GM23338 (cell line): ENCODE measurements around the gene ECE1.

Experiments
- CREB1 ChIP-seq: fragments of 250-450 bp; sonication (Bioruptor Pico); IDR thresholded peaks from 2 replicates; pipeline ENCODE4 v1.5.0; 2020; ENCODE audit warnings: low read depth, mild to moderate bottlenecking, moderate library complexity
- CTCF ChIP-seq, 2 experiments: fragments of 200-600 bp in 1 of 2; sonication (generic) in 1 of 2; conservative IDR thresholded peaks; 2 replicates each; pipeline versions ENCODE4 v1.5.1 to v1.6.1; 2016 to 2017; ENCODE audit warnings: antibody characterized with exemption in 2 of 2, low read depth in 2 of 2, mild to moderate bottlenecking in 2 of 2, moderate library complexity in 1 of 2
- ETS1 ChIP-seq: IDR thresholded peaks from 2 replicates; pipeline ENCODE4 v1.6.1; 2016; ENCODE audit warnings: antibody characterized with exemption
- EZH2 ChIP-seq: fragments of 200-600 bp; sonication (generic); IDR thresholded peaks from one replicate; pipeline ENCODE4 v1.8.0; 2017; ENCODE audit warnings: antibody characterized with exemption, mild to moderate bottlenecking, low read depth; ENCODE audit not compliant: unreplicated experiment
- EZH2phosphoT487 ChIP-seq: fragments of 200-600 bp; sonication (generic); IDR thresholded peaks from one replicate; pipeline ENCODE4 v1.8.1; 2018; ENCODE audit warnings: antibody characterized with exemption; ENCODE audit not compliant: unreplicated experiment
- JUNB ChIP-seq: IDR thresholded peaks from one replicate; pipeline ENCODE4 v1.6.1; 2016; ENCODE audit warnings: antibody characterized with exemption; ENCODE audit not compliant: unreplicated experiment
- POLR2AphosphoS5 ChIP-seq: IDR thresholded peaks from 2 replicates; pipeline ENCODE4 v1.6.1; 2016; ENCODE audit warnings: antibody characterized with exemption, low read depth
- REST ChIP-seq: IDR thresholded peaks from one replicate; pipeline ENCODE4 v1.6.1; 2018; ENCODE audit warnings: antibody characterized with exemption; ENCODE audit not compliant: unreplicated experiment
- STAT1 ChIP-seq: IDR thresholded peaks from one replicate; pipeline ENCODE4 v1.6.1; 2016; ENCODE audit warnings: antibody characterized with exemption; ENCODE audit not compliant: unreplicated experiment
- ZNF331 ChIP-seq: fragments of 250-450 bp; sonication (Bioruptor Pico); IDR thresholded peaks from 2 replicates; pipeline ENCODE4 v1.5.0; 2020; ENCODE audit warnings: low read depth, mild to moderate bottlenecking, moderate library complexity

GRCh38 chr1:21182181-21182731 lies 108.0 kb downstream of the ECE1 start:
- TF ChIP-seq CTCF (conservative IDR thresholded peaks at IDR 0.05; ENCODE audit: low read depth in 2 of 2) = no peak
- no peak for TF ChIP-seq REST
- no peak for TF ChIP-seq EZH2
- no peak for TF ChIP-seq POLR2AphosphoS5
- TF ChIP-seq JUNB = no peak
- TF ChIP-seq EZH2phosphoT487 = no peak
- no peak for TF ChIP-seq CREB1 (CRISPR knock-in tag)
- TF ChIP-seq ZNF331 (CRISPR knock-in tag) = no peak
- no peak for TF ChIP-seq ETS1
- TF ChIP-seq STAT1 = no peak
